Calu3 (cell line): ENCODE data around the gene OPN4. TPM values are rescaled to one million over a fixed set of nuclear protein-coding genes. Genes with fewer than 3 reads are reported as not detected.

ENCODE experiments used
- BruUV-seq: library from RNA; stranded (reverse); fragments of 400-500 nt; replicated peaks from 2 replicates; lab custom pipeline; 2021; lab: Mats Ljungman, UMichigan
- CTCF ChIA-PET: fragments of 300-600 bp; sonication (Branson Sonifier 250); formaldehyde crosslinking; loops from one replicate; lab custom pipeline; 2022; ENCODE audit warnings: antibody characterized with exemption; lab: Charles Lee
- DNase-seq: peaks from one replicate; pipeline ENCODE4 v3.0.0; 2022
- H3K27ac Mint-ChIP-seq: one replicate; pipeline ENCODE4 v1.8.0; 2022; ENCODE audit warnings: mixed read lengths; ENCODE audit not compliant: unreplicated experiment
- H3K27me3 Mint-ChIP-seq: one replicate; pipeline ENCODE4 v1.8.0; 2022; ENCODE audit warnings: mixed read lengths; ENCODE audit not compliant: unreplicated experiment
- H3K36me3 Mint-ChIP-seq: one replicate; pipeline ENCODE4 v1.8.0; 2022; ENCODE audit warnings: mild to moderate bottlenecking, moderate library complexity, mixed read lengths; ENCODE audit not compliant: insufficient read depth, unreplicated experiment
- H3K4me1 Mint-ChIP-seq: one replicate; pipeline ENCODE4 v1.8.0; 2022; ENCODE audit warnings: mild to moderate bottlenecking, low read depth, mixed read lengths; ENCODE audit not compliant: unreplicated experiment
- H3K4me3 Mint-ChIP-seq: one replicate; pipeline ENCODE4 v1.8.0; 2022; ENCODE audit warnings: mild to moderate bottlenecking, low read depth, moderate library complexity, mixed read lengths; ENCODE audit not compliant: unreplicated experiment
- H3K9me3 Mint-ChIP-seq: one replicate; pipeline ENCODE4 v1.8.0; 2022; ENCODE audit warnings: low read depth, mixed read lengths; ENCODE audit not compliant: unreplicated experiment
- intact Hi-C: fragments of 100-400 bp; cut with micrococcal nuclease; formaldehyde crosslinking; loops from one replicate; pipeline ENCODE4 v1.10.0; 2022; ENCODE audit not compliant: unreplicated experiment
- total RNA-seq: library from RNA; stranded (reverse); gene quantifications from 2 replicates; pipeline ENCODE4 v1.2.3, GENCODE V29; 2022
- TF ChIP-seq, protein P1 (sequence below): fragments of 200-600 bp; IDR thresholded peaks from one replicate; pipeline ENCODE4 v1.8.0; 2022; ENCODE audit warnings: antibody characterized with exemption; ENCODE audit not compliant: unreplicated experiment

Gene OPN4
- total RNA-seq, 1 experiment from 2014 or later = not detected

DNA sequence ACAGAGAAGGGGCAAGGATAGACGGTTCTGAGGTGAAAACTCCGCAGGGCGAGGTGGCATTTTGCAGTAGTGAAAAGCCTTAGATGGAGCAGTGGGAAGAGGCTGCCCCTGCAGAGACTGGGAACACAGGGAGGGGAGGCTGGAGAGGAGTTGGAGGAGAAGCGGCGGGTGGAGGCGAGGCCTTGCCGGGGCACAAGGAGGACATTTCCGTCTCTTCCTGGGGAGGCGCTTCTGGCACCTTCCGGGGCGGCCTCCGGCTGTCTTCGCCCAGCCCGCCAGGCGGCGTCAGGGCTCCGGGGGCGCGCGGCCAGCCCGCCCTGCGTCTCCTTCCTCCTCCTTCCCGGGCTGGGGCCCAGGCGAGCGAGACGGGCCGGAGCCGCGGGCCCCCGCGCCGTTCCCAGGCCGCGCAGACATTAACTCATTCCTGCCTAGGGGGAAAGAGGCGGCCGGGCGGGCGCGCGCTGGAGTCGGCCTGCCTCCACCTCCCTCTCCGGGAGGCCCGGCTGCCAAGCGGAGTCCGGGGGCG lies 56.7 kb downstream of the OPN4 start:
- peak; percentile 89 for DNase-seq
- Mint-ChIP-seq H3K4me1 (no peaks in the 10 kb centered on the region), H3K4me3 (peak overlapping the region; percentile 69), H3K27me3 (no peaks in the 10 kb centered on the region), H3K9me3 (no peaks in the 10 kb centered on the region), H3K36me3 (peaks cover 12% of the 10 kb centered on the region), H3K27ac (peak overlapping the region; percentile 34)
- TF ChIP-seq, protein P1, sequence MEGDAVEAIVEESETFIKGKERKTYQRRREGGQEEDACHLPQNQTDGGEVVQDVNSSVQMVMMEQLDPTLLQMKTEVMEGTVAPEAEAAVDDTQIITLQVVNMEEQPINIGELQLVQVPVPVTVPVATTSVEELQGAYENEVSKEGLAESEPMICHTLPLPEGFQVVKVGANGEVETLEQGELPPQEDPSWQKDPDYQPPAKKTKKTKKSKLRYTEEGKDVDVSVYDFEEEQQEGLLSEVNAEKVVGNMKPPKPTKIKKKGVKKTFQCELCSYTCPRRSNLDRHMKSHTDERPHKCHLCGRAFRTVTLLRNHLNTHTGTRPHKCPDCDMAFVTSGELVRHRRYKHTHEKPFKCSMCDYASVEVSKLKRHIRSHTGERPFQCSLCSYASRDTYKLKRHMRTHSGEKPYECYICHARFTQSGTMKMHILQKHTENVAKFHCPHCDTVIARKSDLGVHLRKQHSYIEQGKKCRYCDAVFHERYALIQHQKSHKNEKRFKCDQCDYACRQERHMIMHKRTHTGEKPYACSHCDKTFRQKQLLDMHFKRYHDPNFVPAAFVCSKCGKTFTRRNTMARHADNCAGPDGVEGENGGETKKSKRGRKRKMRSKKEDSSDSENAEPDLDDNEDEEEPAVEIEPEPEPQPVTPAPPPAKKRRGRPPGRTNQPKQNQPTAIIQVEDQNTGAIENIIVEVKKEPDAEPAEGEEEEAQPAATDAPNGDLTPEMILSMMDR = peak; percentile 76
- intact Hi-C loops = loop anchor here (5.0 kb wide), 1 partner anchor 186 kb away; no protein-coding TSS in a partner anchor
- CTCF ChIA-PET = no interaction called here
- no TSS peak for BruUV-seq

DNA sequence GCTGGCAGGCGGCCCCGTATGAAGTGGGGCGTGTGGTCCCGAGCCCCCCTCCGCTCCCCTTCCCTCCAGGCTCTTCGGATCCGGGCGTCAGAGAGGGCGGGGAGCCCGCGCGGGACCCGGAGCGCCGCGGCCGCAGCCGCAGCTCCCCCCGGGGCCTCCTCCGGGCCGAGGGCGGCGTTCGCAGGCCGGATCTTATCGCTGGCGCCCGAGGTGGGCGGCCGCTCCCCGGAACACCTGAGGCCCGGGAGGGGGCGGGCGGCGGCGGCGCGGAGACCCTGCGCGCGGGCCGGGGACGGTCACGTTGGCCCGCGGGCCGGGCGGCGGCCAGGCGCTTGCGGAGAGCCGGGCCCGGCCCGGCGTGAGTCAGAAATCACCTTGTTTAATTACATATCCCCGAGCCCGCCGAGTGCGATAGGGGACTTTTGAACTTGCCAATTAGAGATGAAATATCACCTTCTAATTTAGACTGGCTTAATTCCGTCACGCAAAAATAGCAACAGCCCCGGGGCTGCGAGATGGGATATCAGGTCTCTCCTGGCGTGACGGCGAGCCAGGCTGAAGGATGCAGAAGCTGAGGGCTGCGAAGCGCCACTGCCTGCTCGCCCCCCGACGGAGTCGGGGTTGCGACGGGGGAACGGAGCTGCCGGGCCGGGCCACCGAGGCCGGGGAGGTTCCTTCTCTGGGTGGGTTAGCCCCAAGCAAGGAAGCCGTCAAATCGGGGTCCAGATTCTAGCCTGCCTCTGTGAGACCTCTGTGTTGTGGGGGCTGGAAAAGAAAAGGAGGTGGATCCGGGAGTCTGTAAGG lies 57.4 kb downstream of the OPN4 start:
- no TSS peak for BruUV-seq
- CTCF ChIA-PET = no interaction called here

DNA sequence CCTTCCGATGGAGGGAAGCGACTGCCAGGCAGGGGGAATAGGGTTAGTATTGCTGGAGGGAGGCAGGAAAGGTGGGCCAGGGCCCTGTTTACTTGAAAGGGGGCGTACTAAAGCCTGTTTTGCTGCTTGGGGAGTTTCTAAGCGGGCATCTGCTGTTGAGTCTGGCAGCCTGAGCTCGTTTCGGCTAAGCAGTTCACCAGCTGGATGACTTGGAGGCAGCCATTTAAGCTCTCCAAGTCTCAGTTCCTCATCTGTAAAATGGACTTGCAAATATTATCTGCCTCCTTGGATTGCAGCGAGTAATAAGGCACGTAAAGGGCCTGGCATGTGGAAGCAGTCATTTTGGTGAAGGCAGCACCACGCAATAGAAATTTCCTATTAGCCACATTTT lies 58.0 kb downstream of the OPN4 start:
- H3K27me3 Mint-ChIP-seq = no peaks in the 10 kb centered on the region
- H3K9me3 Mint-ChIP-seq = no peaks in the 10 kb centered on the region
- TF ChIP-seq, protein P1 = no peak
- intact Hi-C loops = loop anchor here (5.0 kb wide), 1 partner anchor 185 kb away; no protein-coding TSS in a partner anchor
- H3K4me1 Mint-ChIP-seq = no peaks in the 10 kb centered on the region
- H3K27ac Mint-ChIP-seq = no peak overlapping the region
- BruUV-seq = no TSS peak
- CTCF ChIA-PET = no interaction called here
- H3K36me3 Mint-ChIP-seq = peaks cover 12% of the 10 kb centered on the region
- peak overlapping the region; percentile 69 for H3K4me3 Mint-ChIP-seq
- no peak for DNase-seq

More for the DNA sequence above, 57.4 kb downstream of the OPN4 start:
- TF ChIP-seq, protein P1 = no peak
- H3K36me3 Mint-ChIP-seq = peaks cover 12% of the 10 kb centered on the region
- H3K27ac Mint-ChIP-seq = no peak overlapping the region
- DNase-seq = peak; percentile 25
- H3K9me3 Mint-ChIP-seq = no peaks in the 10 kb centered on the region
- H3K4me1 Mint-ChIP-seq = no peaks in the 10 kb centered on the region
- intact Hi-C loops = loop anchor here (5.0 kb wide), 1 partner anchor 186 kb away; no protein-coding TSS in a partner anchor
- H3K4me3 Mint-ChIP-seq = peak overlapping the region; percentile 69
- H3K27me3 Mint-ChIP-seq = no peaks in the 10 kb centered on the region

DNA sequence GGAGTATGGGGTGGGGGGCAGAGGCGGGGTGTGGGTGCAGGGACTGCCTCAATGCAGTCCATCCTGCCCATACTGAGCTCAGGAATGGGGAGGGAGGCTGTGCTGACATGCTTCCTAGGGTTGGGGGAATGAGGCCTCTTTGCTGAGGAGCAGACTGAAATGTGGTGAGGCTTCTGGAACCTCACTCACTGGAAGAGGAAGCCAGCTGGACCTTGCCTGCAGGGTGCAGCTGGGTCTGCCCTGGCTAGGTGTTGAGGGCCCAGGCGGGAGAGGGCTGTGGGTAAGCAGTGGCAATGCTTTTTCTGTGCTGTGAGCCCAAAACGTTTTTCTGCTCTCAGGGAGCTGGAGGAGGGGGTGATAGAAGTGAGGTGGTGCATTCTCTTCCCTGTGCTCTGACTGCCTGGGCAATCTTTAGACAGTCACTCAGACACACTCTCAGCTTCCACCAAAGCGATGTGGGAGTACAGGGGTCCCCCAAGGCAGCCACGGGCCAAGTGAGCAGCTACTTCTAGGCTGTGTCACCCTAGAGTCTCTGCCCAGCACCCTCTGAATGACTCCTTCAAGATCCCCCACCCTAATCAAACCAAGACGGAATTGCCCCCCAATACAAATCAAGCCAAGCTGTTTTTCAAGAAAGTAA lies 60.9 kb downstream of the OPN4 start:
- H3K4me3 Mint-ChIP-seq = no peak overlapping the region
- H3K27me3 Mint-ChIP-seq = no peaks in the 10 kb centered on the region
- H3K9me3 Mint-ChIP-seq = no peaks in the 10 kb centered on the region
- H3K27ac Mint-ChIP-seq = no peak overlapping the region
- H3K36me3 Mint-ChIP-seq = peaks cover 12% of the 10 kb centered on the region
- no peak for DNase-seq
- CTCF ChIA-PET = interaction anchor here (0.8 kb wide), 1 partner anchor 12 kb away, joined by 8 read pairs; no protein-coding TSS in a partner anchor
- TF ChIP-seq, protein P1 = no peak
- BruUV-seq = no TSS peak
- no peaks in the 10 kb centered on the region for H3K4me1 Mint-ChIP-seq
- intact Hi-C loops = no loop called here
